ENCODE results near the gene CAPNS1. TPM values are rescaled to one million over a fixed set of nuclear protein-coding genes. Genes with fewer than 3 reads are reported as not detected.

The CAPNS1 gene
- total and polyA plus RNA-seq, 2 of the 4 experiments (the other 2 are of a cell fraction): 436 to 988 TPM

DNA sequence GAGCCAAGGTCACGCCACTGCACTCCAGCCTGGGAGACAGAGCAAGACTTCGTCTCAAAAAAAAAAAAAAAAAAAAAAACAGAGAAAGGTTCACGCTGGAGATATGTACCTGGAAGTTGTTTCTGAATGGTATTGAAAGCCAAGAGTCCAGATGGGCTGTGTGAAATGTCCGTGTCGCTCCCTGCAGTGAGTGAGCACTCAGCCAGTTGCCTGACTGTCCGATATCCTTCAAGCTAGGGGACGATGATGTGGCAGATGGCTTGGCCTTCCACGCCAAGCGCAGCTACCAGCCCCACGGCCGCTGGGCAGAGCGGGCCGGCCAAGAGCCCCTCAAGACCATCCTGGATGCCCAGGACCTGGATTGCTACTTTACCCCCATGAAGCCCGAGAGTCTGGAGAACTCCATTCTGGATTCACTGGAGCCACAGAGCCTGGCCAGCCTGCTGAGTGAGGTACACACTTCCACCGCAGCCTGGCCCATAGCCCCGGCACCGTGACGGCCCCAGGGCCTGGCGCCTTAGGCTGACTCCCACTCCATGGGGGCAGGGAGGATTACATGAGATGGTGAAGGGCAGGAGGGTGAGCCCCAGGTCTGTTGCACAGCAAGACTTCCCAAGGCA is 40.6 kb upstream of the CAPNS1 start:
- Histone ChIP-seq H2BK15ac (ENCODE audit: low read depth, low read length) (no peak overlapping the region), H2BK5ac (ENCODE audit: low read depth, low read length, poor library complexity, severe bottlenecking) (no peak overlapping the region), H3K9ac (ENCODE audit: low read depth, low read length) (no peak overlapping the region), H3K56ac (ENCODE audit: extremely low read depth, insufficient read depth, low read length) (no peak overlapping the region), H3K4me1 (ENCODE audit: control insufficient read depth, insufficient read depth, low read length) (no peaks in the 10 kb centered on the region), H4K5ac (ENCODE audit: low read depth, low read length) (no peak overlapping the region), H4K8ac (ENCODE audit: low read depth in 2 of 2, low read length in 2 of 2) (no peak overlapping the region), H3K4me2 (ENCODE audit: low read depth, low read length) (no peak overlapping the region), H3K23ac (ENCODE audit: low read depth, low read length) (no peak overlapping the region), H3K18ac (ENCODE audit: low read depth, low read length) (no peak overlapping the region), H2AFZ (replicated peaks; ENCODE audit: low read length, poor library complexity) (no peak overlapping the region), H2AK9ac (replicated peaks; ENCODE audit: low read depth, low read length, poor library complexity) (no peak overlapping the region), H3K9me1 (ENCODE audit: insufficient read depth, low read length) (no peaks in the 10 kb centered on the region), H3K27me3 (ENCODE audit: control insufficient read depth, insufficient read depth, low read length) (no peaks in the 10 kb centered on the region), H3K4me3 (ENCODE audit: insufficient read depth, low read depth, low read length) (no peak overlapping the region), H3K27ac (ENCODE audit: insufficient read depth, low read length) (no peak overlapping the region), H2BK20ac (ENCODE audit: low read depth, low read length) (no peak overlapping the region), H3K14ac (replicated peaks; ENCODE audit: low read depth, low read length) (no peak overlapping the region), H4K91ac (ENCODE audit: insufficient read depth, low read depth, low read length) (no peak overlapping the region), H3K9me3 (ENCODE audit: control insufficient read depth, insufficient read depth, low read length) (no peaks in the 10 kb centered on the region), H2BK120ac (ENCODE audit: low read depth, low read length) (no peak overlapping the region), H3K4ac (ENCODE audit: low read depth, low read length) (no peak overlapping the region), H3K36me3 (ENCODE audit: control insufficient read depth, insufficient read depth, low read length) (peaks cover 8% of the 10 kb centered on the region), H2AK5ac (ENCODE audit: low read depth, low read length) (no peak overlapping the region), H3K79me1 (ENCODE audit: low read depth in 1 of 2, low read length in 2 of 2) (no peaks in the 10 kb centered on the region), H4K20me1 (ENCODE audit: insufficient read depth, low read length) (no peaks in the 10 kb centered on the region)
- POLR2A ChIA-PET (ENCODE audit: unreplicated experiment): no interaction called here
- CTCF ChIA-PET: interaction anchor here (0.7 kb wide), 1 partner anchor 17 kb away, joined by 3 read pairs; no protein-coding TSS in a partner anchor
- ATAC-seq (ENCODE audit: low read depth) (no peak), DNase-seq (no peak)
- dilution Hi-C loops (cut with HindIII; ENCODE audit: low sequenced_read_pairs, unreplicated experiment): no loop called here
- intact Hi-C loops (cut with micrococcal nuclease): no loop called here
- TF ChIP-seq RAD21 (IDR thresholded peaks at IDR 0.05; ENCODE audit: low read length) (no peak), USF2 (IDR thresholded peaks at IDR 0.05; ENCODE audit: low read depth, low read length) (no peak), SMC3 (IDR thresholded peaks at IDR 0.05; ENCODE audit: low read depth, low read length) (no peak), FOS (IDR thresholded peaks at IDR 0.05; ENCODE audit: low read depth, low read length) (no peak), NFE2L2 (IDR thresholded peaks at IDR 0.05; ENCODE audit: low read depth, low read length) (no peak), ELK1 (IDR thresholded peaks at IDR 0.05; ENCODE audit: borderline replicate concordance, low read depth, low read length) (no peak), MAZ (IDR thresholded peaks at IDR 0.05; ENCODE audit: borderline replicate concordance, low read depth, low read length) (no peak), RCOR1 (IDR thresholded peaks at IDR 0.05; ENCODE audit: insufficient replicate concordance, low read length) (no peak), RFX5 (IDR thresholded peaks at IDR 0.05; ENCODE audit: low read depth, low read length) (no peak), MAFK (IDR thresholded peaks at IDR 0.05; ENCODE audit: low read depth, low read length) (no peak), MXI1 (IDR thresholded peaks at IDR 0.05; ENCODE audit: borderline replicate concordance, low read depth, low read length) (no peak), CHD1 (IDR thresholded peaks at IDR 0.05; ENCODE audit: low read depth, low read length) (no peak), CEBPB (IDR thresholded peaks at IDR 0.05; ENCODE audit: low read depth, low read length) (no peak), POLR2A (IDR thresholded peaks at IDR 0.05; ENCODE audit: low read depth, low read length) (no peak), CTCF (conservative IDR thresholded peaks at IDR 0.05; ENCODE audit: low read depth, low read length) (no peak), BHLHE40 (IDR thresholded peaks at IDR 0.05; ENCODE audit: low read depth, low read length) (no peak)
- in situ Hi-C loops (cut with MboI; ENCODE audit: low sequenced_read_pairs): no loop called here
- no TSS peak for BruUV-seq (replicated peaks)
- WGBS, 2 experiments (ENCODE audit: extremely low coverage in 2 of 2, insufficient read length in 1 of 2): 98% methylated on average over 10 of the region's 19 CpGs; no CpG with 5 or more reads in 1 of the 2 experiments
